HepG2 (cell line): ENCODE results near the gene EEF1A2. TPM values are rescaled to one million over a fixed set of nuclear protein-coding genes. Genes with fewer than 3 reads are reported as not detected.

Experiments
- BCL6 ChIP-seq: IDR thresholded peaks from 2 replicates; pipeline ENCODE4 v1.6.1; 2016; ENCODE audit warnings: missing genetic modification reagents, missing compliant biosample characterization
- CBX2 ChIP-seq, 2 experiments: fragments of 200-600 bp in 1 of 2; sonication (generic); formaldehyde crosslinking in 1 of 2; IDR thresholded peaks; 2 replicates each; pipeline versions ENCODE4 v1.7.0 to v1.8.1; 2018 to 2022; ENCODE audit warnings: low read depth in 2 of 2, low read length in 1 of 2, mild to moderate bottlenecking in 1 of 2, missing genetic modification reagents in 1 of 2
- KDM4B ChIP-seq: sonication (generic); formaldehyde crosslinking; IDR thresholded peaks from 2 replicates; pipeline ENCODE4 v1.4.0; 2020; ENCODE audit warnings: missing genetic modification reagents
- PHF21A ChIP-seq: sonication (generic); formaldehyde crosslinking; IDR thresholded peaks from 2 replicates; pipeline ENCODE4 v1.5.0; 2020; ENCODE audit warnings: mild to moderate bottlenecking, missing genetic modification reagents
- POLR2A ChIP-seq, 2 experiments: IDR thresholded peaks; 2 replicates each; pipeline ENCODE4 v1.6.1; 2011; ENCODE audit warnings: low read depth in 2 of 2, low read length in 2 of 2, mild to moderate bottlenecking in 1 of 2, moderate library complexity in 1 of 2; ENCODE audit not compliant: insufficient read depth in 1 of 2
- TCF12 ChIP-seq, 2 experiments: fragments of 450-650 bp in 1 of 2; sonication (generic) in 1 of 2; formaldehyde crosslinking in 1 of 2; IDR thresholded peaks; 2 replicates each; pipeline versions ENCODE4 v1.6.1 to v1.8.0; 2017 to 2022; ENCODE audit warnings: antibody characterized with exemption in 1 of 2, mild to moderate bottlenecking in 1 of 2, missing genetic modification reagents in 1 of 2, moderate library complexity in 1 of 2
- ZBTB21 ChIP-seq: sonication (generic); formaldehyde crosslinking; IDR thresholded peaks from 2 replicates; pipeline ENCODE4 v1.4.0; 2020; ENCODE audit warnings: missing genetic modification reagents
- ZIK1 ChIP-seq: sonication (generic); formaldehyde crosslinking; IDR thresholded peaks from 2 replicates; pipeline ENCODE4 v1.5.0; 2020; ENCODE audit warnings: mild to moderate bottlenecking, low read depth, missing genetic modification reagents, borderline replicate concordance
- ZKSCAN5 ChIP-seq: sonication (generic); formaldehyde crosslinking; IDR thresholded peaks from 2 replicates; pipeline ENCODE4 v1.5.1; 2020; ENCODE audit warnings: mild to moderate bottlenecking, missing genetic modification reagents
- ZNF44 ChIP-seq: sonication (generic); formaldehyde crosslinking; IDR thresholded peaks from 2 replicates; pipeline ENCODE4 v1.5.1; 2020; ENCODE audit warnings: mild to moderate bottlenecking, missing genetic modification reagents
- ZNF580 ChIP-seq: IDR thresholded peaks from 2 replicates; pipeline ENCODE4 v1.6.1; 2016; ENCODE audit warnings: low read depth, borderline replicate concordance
- ZNF687 ChIP-seq: sonication (generic); formaldehyde crosslinking; IDR thresholded peaks from 2 replicates; pipeline ENCODE4 v1.5.1; 2020; ENCODE audit warnings: mild to moderate bottlenecking, missing genetic modification reagents, moderate library complexity
- ZNF781 ChIP-seq: sonication (generic); formaldehyde crosslinking; IDR thresholded peaks from 2 replicates; pipeline ENCODE4 v1.5.1; 2020; ENCODE audit warnings: borderline replicate concordance, mild to moderate bottlenecking, missing genetic modification reagents; ENCODE audit errors: not compliant biosample characterization
- polyA plus RNA-seq, 8 experiments: library from polyadenylated mRNA; depleted of rRNA in 3 of 8; stranded (reverse) in 7 of 8; unstranded in 1 of 8; fragments of >200 nt; fragmentation: Illumina TruSeq in 4 of 8; extraction: Trizol in 4 of 8; gene quantifications; 2 replicates each; pipeline versions ENCODE4 v1.2.1 to v1.2.3, GENCODE V29; 2011 to 2016; ENCODE audit warnings: low read depth in 4 of 8, missing spikeins in 1 of 8, mixed read lengths in 1 of 8; ENCODE audit not compliant: insufficient read depth in 1 of 8
- total RNA-seq, 5 experiments: library from RNA; depleted of rRNA; stranded (reverse); fragments of >200 nt; fragmentation: Illumina TruSeq; extraction: Trizol; gene quantifications; 2 replicates each; pipeline ENCODE4 v1.2.3, GENCODE V29; 2016; ENCODE audit warnings: low read depth in 1 of 5
- TF ChIP-seq, protein P1 (sequence below): sonication (generic); formaldehyde crosslinking; IDR thresholded peaks from 2 replicates; pipeline ENCODE4 v1.4.0; 2020; ENCODE audit warnings: missing genetic modification reagents
- TF ChIP-seq, protein P2 (sequence below): sonication (generic); formaldehyde crosslinking; IDR thresholded peaks from 2 replicates; pipeline ENCODE4 v1.4.0; 2020; ENCODE audit warnings: missing genetic modification reagents
- TF ChIP-seq, protein P3 (sequence below): sonication (generic); formaldehyde crosslinking; conservative IDR thresholded peaks from 2 replicates; pipeline ENCODE4 v1.4.0; 2020; ENCODE audit warnings: missing genetic modification reagents

The EEF1A2 gene
- total and polyA plus RNA-seq, 2 of the 13 experiments (the other 11 are each of a cell fraction or from before 2014, with no cell fraction given), result 0.44 to 0.87 TPM

- TF ChIP-seq ZNF687 (CRISPR knock-in tag), result peak; percentile 93
- TF ChIP-seq, protein P1, sequence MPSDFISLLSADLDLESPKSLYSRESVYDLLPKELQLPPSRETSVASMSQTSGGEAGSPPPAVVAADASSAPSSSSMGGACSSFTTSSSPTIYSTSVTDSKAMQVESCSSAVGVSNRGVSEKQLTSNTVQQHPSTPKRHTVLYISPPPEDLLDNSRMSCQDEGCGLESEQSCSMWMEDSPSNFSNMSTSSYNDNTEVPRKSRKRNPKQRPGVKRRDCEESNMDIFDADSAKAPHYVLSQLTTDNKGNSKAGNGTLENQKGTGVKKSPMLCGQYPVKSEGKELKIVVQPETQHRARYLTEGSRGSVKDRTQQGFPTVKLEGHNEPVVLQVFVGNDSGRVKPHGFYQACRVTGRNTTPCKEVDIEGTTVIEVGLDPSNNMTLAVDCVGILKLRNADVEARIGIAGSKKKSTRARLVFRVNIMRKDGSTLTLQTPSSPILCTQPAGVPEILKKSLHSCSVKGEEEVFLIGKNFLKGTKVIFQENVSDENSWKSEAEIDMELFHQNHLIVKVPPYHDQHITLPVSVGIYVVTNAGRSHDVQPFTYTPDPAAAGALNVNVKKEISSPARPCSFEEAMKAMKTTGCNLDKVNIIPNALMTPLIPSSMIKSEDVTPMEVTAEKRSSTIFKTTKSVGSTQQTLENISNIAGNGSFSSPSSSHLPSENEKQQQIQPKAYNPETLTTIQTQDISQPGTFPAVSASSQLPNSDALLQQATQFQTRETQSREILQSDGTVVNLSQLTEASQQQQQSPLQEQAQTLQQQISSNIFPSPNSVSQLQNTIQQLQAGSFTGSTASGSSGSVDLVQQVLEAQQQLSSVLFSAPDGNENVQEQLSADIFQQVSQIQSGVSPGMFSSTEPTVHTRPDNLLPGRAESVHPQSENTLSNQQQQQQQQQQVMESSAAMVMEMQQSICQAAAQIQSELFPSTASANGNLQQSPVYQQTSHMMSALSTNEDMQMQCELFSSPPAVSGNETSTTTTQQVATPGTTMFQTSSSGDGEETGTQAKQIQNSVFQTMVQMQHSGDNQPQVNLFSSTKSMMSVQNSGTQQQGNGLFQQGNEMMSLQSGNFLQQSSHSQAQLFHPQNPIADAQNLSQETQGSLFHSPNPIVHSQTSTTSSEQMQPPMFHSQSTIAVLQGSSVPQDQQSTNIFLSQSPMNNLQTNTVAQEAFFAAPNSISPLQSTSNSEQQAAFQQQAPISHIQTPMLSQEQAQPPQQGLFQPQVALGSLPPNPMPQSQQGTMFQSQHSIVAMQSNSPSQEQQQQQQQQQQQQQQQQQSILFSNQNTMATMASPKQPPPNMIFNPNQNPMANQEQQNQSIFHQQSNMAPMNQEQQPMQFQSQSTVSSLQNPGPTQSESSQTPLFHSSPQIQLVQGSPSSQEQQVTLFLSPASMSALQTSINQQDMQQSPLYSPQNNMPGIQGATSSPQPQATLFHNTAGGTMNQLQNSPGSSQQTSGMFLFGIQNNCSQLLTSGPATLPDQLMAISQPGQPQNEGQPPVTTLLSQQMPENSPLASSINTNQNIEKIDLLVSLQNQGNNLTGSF, result peak; percentile 87; the same call in 1 of the 2 replicates
- TF ChIP-seq POLR2A (IDR thresholded peaks at IDR 0.05; ENCODE audit: insufficient read depth in 1 of 2, low read depth in 2 of 2, low read length in 2 of 2), result 0 out of 4 replicates have a peak, but pooled peaks of 1 of the 2 experiments have one; percentile 30
- TF ChIP-seq KDM4B (CRISPR knock-in tag), result peak; percentile 91
- no peak for TF ChIP-seq ZBTB21 (CRISPR knock-in tag)
- no peak for TF ChIP-seq TCF12 (IDR thresholded peaks at IDR 0.05)
- no peak for TF ChIP-seq TCF12 (CRISPR knock-in tag; IDR thresholded peaks at IDR 0.05)
- peak; percentile 99 for TF ChIP-seq ZNF580 (CRISPR knock-in tag)
- TF ChIP-seq ZNF781 (CRISPR knock-in tag), result no peak
- TF ChIP-seq ZIK1, result 0 out of 2 replicates have a peak, but pooled peaks have one; percentile 79
- TF ChIP-seq, protein P2, sequence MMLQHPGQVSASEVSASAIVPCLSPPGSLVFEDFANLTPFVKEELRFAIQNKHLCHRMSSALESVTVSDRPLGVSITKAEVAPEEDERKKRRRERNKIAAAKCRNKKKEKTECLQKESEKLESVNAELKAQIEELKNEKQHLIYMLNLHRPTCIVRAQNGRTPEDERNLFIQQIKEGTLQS (CRISPR knock-in tag), result peak; percentile 64
- peak; percentile 54; the same call in 1 of the 2 replicates for TF ChIP-seq BCL6 (CRISPR knock-in tag)
- peak; percentile 78; the same call in 1 of the 2 replicates for TF ChIP-seq PHF21A (CRISPR knock-in tag)
- no peak for TF ChIP-seq CBX2 (IDR thresholded peaks at IDR 0.05; ENCODE audit: low read depth, low read length)
- peak; percentile 76; the same call in 1 of the 2 replicates for TF ChIP-seq CBX2 (CRISPR knock-in tag; IDR thresholded peaks at IDR 0.05; ENCODE audit: low read depth)
- TF ChIP-seq, protein P3, sequence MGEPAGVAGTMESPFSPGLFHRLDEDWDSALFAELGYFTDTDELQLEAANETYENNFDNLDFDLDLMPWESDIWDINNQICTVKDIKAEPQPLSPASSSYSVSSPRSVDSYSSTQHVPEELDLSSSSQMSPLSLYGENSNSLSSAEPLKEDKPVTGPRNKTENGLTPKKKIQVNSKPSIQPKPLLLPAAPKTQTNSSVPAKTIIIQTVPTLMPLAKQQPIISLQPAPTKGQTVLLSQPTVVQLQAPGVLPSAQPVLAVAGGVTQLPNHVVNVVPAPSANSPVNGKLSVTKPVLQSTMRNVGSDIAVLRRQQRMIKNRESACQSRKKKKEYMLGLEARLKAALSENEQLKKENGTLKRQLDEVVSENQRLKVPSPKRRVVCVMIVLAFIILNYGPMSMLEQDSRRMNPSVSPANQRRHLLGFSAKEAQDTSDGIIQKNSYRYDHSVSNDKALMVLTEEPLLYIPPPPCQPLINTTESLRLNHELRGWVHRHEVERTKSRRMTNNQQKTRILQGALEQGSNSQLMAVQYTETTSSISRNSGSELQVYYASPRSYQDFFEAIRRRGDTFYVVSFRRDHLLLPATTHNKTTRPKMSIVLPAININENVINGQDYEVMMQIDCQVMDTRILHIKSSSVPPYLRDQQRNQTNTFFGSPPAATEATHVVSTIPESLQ, result peak; percentile 96; the same call in 1 of the 2 replicates
- TF ChIP-seq ZKSCAN5 (CRISPR knock-in tag), result 0 out of 2 replicates have a peak, but pooled peaks have one; percentile 37
- peak; percentile 88 for TF ChIP-seq ZNF44 (CRISPR knock-in tag)
Observed at GRCh38 chr20:63537525-63538203, 38.8 kb upstream of the EEF1A2 start (continued).
